Measurements from ENCODE around the gene LRRC45.

LRRC45 gene

DNA sequence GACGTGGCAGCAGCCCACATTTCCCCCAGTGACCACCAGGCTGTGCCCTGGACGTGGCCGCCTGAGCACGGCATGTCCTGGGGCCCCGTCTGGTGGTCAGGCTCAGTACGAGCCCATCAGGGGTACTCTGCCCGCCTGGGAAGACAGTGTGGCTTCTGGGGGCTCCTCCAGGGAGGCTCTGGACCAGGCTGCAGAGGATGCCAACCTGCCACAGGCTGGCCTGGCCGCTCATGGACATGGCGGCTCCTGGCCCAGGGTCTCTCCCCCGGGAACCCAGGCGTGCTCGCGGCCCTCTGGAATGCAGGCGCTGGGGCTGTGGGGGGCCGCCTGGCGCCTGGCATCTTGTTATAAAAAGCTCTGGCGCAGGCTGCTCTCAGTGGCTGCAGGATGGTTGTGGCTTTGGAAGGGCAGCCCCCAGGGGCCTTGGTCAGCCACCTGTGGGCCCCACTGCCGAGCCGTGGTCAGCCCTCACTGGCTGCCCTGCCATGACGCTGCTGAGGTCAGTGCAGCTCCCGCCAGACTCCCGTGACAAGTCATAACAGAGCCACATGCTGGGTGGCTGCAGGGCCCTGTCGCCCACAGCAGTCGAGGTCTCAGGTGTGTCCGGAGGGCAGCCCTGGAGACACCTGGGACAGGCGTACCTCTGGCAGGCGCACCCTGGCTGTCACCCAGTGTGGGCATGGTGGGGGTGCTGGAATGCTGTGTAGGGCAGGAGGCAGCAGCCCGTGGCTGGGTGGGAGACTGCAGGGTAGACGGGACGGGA lies 15.4 kb upstream of the LRRC45 start:
- no peak for DNase-seq (ENCODE audit: low read depth)

DNA sequence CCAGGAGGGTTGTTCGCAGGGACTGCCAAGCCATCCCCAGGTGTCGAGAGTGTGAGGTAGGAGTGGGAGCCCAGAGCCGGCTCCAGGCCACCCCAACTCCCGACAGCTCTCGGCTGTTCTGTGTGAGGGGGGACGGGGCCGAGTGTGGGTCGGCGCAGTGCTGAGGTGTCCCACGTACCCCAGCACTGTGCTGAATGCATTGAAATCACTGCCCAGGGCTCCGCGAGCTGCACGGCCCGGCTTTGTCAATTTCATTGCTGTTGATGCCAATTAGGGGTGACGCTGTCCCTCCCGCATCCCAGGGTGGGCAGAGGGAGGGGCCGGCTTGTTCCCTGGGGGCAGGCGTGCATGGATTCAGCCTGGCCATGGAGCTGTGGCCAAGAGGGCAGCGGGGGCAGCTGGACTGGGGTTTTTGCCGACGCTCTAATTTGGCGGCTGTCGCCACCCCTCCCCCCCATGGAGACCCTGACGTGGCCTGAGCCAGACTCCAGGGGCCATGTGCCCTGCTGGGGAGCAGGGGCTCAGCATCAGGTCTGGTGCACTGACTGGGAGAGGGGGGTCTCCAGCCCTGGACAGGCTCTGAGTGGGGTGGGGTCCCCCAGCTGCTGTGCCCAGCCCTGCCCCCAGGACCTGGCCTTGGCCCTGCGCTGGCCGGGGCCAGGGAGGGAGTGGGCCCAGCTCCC lies 14.7 kb upstream of the LRRC45 start:
- DNase-seq (ENCODE audit: low read depth) = no peak

DNA sequence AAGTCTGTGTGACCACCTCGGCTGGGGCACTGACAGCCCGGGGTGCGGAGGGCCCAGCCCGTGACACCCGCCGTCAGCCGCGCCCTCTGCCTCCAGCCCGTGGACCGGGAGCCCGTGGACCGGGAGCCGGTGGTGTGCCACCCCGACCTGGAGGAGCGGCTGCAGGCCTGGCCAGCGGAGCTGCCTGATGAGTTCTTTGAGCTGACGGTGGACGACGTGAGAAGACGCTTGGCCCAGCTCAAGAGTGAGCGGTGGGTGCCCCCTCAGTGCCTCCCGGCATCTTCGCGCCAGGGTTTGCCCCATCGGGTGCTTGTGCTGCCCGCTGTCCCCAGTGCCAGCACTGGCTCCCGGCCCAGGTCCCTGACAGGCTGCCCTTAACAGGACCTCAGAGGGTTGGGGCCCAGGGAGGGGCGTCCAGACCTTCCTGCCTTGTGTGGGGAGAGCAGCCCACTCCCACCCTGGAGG lies 14.1 kb upstream of the LRRC45 start:
- no peak for DNase-seq (ENCODE audit: low read depth)

DNA sequence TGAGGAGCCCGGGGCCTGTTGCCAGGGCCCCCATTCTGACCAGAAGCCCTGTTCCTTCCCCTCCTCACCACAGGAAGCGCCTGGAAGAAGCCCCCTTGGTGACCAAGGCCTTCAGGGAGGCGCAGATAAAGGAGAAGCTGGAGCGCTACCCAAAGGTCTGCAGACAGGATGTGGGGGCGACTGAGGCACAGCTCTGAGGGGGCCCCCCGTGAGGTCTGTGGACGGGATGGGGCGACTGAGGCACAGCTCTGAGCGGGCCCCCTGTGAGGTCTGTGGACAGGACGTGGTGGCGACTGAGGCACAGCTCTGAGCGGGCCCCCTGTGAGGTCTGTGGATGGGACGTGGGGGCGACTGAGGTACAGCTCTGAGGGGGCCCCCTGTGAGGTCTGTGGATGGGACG lies 13.7 kb upstream of the LRRC45 start:
- no peak for DNase-seq (ENCODE audit: low read depth)

DNA sequence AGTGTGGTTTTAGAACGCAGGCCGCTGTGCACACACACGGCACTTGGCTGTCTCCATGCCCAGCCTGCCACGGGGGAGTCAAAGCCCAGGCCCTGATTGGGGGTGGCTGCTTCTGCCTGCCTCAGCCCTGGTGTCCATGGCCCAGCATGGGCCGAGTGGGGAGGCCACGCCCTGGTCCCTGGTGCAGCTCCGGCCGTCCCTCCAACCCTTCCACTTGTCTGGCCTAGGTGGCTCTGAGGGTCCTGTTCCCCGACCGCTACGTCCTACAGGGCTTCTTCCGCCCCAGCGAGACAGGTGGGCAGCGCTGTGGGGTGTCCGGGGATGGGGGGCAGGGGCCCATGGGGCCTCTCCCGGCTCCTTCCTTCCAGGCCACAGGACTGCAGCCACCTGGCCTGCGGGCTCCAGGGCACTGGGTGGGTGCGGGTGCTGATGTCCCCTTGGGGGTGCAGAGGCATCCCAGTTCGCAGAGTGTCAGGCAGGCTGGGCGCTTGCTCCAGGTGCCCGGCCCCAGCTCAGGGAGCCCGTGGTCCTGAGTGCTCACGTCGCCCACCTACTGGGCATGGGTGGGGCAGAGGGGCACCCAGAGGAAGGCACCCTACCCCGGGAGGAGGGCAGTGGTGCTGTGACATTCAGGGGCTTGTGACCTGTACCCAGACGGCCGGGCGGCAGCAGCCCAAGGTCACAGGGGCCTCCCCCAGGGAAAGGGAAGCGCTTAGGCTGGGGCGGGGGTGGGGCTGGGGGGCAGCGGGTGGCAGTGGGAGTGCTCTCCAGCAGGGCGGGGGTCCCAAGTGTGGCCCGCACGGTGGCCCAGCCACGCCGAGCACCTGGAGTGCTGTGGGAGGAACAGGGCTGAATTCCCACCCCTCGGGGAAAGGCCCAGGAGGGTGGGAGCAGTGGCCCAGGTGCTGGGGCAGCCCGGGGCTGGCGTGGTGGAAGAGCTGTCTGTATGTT lies 12.3 kb upstream of the LRRC45 start:
- DNase-seq (ENCODE audit: low read depth) = no peak

DNA sequence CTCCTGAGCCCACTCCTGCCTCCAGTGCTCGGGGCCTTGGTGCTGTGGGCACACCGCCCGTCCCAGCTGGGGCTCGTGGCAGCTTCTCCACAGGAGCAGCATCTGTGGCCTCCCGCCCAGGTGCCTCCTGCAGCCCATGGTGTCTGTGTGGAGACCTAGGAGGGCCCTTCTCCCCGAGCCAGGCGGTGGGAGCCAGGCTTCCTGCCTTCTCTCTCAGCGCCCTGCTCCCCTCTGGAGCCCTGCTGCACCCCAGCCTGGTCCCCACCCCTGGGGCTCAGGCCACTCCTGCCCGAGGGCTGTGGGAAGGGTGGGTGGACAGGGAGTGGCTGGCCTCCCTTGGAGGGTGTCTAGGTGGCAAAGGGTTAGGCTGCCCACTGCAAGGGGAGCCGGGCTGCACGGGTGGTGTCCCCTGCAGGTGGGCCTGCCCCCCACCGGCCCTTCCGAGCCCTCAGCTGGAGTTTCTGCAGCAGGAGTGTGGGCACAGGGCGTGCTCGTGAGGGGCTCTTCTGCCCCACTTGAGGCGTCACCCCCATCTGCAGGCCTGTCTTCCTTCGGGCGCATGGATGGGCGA lies 11.4 kb upstream of the LRRC45 start:
- no peak for DNase-seq (ENCODE audit: low read depth)

DNA sequence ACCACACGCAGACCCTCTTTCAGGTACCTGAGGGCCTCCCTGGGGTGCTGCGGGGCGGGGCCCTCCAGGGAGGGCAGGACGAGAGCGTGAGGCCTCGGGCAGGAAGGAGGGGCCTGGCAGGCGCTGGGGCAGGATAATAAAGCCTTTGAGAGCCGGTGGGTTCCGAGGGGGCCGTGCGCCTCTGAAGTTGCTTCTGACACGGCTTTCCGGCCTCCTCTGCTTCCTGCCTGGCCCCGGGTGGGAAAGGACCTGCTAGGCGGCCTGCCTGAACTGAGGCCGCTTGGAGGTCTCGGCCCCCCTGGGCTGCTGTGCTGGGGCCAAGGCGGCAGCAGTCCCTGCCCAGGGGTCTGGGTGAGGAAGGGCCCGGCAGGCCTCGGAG lies 10.9 kb upstream of the LRRC45 start:
- DNase-seq (ENCODE audit: low read depth) = no peak

DNA sequence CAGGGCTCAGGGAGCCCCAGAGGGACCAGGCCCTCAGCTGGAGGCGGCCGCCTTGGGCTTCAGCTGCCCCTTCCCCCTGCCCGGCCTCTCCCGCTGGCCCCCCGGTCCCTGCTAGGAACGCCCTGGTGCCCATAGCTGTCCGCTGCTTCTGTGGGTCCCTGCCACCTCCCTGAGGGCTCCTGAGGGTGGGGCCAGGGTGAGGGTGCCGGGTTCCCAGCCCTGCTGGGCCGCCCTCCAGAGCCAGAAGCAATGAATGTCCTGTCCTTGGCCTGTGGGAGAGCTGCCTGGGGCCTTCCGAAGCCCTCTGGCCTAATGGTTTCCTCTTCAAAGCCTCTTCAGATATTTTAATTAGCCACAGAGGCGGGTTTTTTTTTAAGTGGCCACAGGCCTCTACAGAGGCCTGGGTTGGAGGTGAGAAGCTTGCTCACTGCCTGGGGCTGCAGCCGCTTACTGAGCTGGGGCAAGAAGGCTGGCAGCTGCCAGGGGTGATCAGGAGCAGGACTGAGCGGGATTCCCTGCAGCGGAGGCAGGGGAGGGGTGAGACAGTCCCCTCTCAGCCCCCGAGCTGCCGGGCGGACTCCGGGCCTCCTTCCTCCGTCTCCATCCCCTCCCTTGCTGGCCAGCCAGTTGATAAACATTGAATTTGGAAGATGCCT lies 10.3 kb upstream of the LRRC45 start:
- no peak for DNase-seq (ENCODE audit: low read depth)

DNA sequence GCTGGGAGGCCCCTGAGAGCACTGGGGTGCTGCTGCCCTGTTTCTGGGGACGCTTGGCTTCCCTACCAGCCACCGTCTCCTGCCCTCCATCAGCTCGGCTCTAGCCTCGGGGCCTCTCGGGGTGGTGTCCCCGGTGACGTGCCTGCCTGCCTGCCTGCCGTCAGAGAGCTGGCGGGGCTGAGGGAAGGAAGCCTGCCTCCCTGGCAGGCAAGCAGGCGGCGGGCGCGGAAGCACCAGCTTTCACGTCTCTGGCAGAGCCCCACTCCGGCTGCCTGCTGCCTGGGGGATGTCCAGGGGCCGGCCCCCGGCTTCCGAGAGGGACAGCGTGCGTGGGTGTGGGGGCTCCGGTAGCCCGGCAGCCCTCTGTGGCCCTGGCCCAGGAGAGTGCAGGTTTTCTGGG lies 9.8 kb upstream of the LRRC45 start:
- no peak for DNase-seq (ENCODE audit: low read depth)

DNA sequence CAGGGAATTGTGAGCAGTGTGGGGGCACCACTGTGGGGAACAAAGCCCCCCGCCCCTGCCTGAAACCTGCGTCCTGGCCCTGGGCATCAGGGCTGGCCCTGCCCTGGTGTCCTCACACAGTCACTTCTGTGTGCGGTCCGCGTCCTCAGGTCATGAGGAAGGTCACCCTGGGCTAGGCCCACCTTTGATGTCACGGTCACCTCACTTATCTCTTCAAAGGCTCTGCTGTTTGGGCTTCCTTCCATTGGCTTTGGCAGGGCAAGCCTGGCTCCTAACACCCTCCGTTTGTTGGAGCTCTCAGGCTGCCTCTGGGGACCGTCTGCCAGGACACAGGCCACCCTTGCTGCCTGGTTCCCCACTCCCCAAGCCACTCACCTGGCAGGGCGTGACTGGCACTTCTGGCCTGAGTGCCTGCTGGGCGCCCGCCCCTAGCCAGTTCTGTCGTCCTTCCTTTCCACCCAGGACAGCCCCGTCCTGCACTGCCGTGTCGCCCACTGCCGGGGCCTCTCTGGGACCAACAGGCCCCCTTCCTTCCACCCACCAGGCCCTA lies 9.3 kb upstream of the LRRC45 start:
- DNase-seq (ENCODE audit: low read depth) = no peak

DNA sequence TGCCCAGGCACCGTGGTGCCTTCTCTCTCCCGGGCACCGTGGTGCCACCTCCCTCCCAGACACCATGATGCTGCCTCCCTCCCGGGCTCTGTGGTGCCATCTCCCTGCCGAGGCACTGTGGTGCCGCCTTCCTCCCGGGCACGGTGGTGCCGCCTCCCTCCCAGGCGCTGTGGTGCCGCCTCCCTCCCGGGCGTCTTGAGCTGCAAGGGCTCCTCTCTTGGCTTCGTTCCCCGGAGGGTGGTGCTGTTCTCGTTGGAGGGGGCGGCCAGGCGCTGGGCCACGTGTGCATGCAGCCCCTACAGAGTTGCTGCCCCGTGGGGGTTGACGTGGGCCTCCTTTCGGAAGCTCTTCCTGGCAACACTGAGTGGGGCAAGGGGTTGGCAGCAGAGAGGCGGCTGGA lies 8.7 kb upstream of the LRRC45 start:
- DNase-seq (ENCODE audit: low read depth) = no peak

DNA sequence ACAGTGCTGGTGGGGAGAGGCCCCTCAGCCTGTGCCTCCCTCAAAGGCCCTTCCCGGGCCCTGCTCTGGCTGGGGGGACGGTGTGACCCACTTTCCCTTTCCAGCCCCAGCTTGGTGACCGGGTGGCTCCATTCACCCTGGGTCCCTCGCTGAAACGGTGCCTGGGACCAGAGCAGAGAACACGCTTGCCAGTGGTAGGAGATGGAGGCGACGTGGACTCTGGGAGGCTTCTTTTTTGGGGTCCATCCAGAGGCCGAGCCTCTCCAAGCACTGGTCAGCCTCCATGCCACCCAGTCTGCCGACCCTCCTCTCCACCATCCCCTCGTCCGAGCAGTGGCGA lies 8.2 kb upstream of the LRRC45 start:
- DNase-seq (ENCODE audit: low read depth) = no peak

DNA sequence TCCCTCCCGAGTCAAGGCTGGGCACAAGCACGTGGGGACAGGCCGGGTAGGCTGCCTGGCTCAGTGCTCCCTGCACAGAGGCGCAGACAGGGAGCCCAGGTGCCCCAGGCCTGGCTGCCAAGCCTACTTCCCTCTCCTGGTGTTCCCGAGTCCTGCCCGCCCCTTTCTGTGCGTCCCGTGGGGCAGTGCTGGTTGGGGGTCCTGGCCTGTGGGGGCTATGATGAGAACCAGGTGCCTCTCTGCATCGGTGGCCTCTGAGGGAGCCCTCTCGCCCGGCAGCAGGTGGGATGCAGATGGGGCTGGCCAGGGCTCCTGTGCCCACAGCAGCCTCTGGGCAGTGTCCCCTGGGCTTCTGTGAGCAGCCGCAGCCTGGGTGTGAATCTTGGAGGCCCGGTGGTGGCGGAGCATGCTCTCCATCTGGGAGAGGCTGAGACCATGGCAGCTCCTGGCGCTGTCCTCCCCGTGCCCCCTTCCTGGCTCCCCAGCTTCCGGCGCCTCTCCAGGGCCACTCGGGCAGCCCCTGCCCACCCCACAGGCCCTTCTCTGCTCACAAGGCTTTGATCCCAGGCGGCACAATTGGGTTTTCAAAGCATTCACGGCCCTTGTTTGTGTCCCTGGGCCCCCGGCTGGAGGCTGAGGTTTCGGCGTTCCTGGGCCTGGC lies 7.7 kb upstream of the LRRC45 start:
- DNase-seq (ENCODE audit: low read depth) = no peak

DNA sequence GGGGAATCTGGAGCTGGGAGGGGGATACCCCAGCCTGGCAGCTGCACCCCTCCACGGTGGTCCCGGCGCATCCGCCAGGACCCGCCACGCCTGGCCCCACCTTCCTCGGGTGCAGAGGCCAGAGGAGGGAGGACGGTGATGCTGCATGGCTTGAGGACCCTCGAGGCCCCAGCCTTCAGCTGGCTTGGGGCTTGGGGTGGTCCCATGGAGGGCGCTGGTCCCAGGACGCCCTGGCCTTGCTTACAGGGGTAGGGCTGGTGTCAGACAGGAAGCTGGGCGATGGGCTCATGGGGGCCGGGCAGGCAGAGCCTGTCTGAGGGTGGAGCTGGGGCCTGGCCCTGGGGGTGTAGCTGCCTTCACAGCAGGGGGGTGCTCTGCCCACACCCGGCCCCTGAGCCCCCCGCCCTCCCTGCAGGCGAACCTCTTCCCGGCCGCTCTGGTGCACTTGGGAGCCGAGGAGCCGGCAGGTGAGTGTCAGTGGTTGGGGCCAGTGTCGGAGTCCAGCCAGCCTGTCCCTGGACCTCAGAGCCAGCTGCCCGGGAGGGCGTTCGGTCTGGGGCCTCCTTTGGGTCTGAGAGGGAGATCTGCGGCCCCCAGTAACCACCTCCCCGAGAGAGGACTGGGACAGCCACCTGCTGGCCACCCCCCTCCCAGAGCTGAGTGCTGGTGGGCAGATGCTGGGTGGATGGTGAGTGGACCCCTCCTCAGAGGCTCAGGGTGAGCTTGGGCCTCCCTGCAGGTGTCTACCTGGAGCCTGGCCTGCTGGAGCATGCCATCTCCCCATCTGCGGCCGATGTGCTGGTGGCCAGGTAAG lies 6.8 kb upstream of the LRRC45 start:
- no peak for DNase-seq (ENCODE audit: low read depth)

DNA sequence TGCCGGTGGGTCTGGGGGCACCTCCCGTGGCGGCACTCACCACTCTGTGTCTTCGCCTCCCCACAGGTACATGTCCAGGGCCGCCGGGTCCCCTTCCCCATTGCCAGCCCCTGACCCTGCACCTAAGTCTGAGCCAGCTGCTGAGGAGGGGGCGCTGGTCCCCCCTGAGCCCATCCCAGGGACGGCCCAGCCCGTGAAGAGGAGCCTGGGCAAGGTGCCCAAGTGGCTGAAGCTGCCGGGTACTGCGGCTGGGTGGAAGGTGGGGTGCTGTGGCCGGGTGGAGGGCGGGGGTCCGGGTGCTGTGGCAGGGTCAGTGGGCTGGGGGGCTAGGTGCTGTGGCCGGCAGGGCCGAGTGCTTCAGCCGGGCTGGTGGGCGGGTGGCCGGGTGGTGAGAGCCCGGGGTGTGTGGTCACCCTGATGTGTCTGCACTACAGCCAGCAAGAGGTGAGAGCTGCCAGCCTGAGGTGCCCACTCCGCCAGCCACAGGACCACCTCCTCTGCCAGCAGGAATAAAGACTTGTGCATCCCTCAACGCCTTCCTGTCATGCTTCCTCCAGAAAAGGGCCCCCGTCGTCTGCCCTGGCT lies 6.1 kb upstream of the LRRC45 start:
- DNase-seq (ENCODE audit: low read depth) = no peak

DNA sequence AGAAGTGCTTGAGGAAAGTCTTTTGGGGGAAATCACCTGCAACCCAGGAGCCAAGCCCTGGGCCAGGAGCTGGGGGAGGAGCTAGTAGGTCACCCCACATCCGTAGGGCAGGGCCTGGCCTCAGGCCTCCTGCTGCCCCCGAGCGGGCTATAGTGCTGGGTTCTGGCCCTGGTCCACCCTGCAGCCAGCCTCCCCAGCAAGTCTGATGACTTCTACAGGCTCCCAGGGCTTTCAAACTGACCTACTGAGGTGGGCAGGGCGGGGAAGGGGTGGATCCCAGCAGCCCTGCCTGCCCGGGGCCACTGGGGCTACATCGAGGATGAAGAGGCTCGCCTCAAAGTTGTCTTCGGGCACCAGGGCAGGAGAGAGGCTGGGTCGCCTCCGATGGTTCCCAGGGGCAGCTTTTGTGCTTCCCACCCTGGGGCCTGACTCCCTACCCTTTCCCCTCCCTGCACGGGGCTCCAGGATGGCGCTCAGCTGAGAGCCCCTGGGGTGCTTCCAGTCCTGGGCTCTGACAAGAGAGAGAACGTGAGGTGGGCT lies 5.4 kb upstream of the LRRC45 start:
- no peak for DNase-seq (ENCODE audit: low read depth)

DNA sequence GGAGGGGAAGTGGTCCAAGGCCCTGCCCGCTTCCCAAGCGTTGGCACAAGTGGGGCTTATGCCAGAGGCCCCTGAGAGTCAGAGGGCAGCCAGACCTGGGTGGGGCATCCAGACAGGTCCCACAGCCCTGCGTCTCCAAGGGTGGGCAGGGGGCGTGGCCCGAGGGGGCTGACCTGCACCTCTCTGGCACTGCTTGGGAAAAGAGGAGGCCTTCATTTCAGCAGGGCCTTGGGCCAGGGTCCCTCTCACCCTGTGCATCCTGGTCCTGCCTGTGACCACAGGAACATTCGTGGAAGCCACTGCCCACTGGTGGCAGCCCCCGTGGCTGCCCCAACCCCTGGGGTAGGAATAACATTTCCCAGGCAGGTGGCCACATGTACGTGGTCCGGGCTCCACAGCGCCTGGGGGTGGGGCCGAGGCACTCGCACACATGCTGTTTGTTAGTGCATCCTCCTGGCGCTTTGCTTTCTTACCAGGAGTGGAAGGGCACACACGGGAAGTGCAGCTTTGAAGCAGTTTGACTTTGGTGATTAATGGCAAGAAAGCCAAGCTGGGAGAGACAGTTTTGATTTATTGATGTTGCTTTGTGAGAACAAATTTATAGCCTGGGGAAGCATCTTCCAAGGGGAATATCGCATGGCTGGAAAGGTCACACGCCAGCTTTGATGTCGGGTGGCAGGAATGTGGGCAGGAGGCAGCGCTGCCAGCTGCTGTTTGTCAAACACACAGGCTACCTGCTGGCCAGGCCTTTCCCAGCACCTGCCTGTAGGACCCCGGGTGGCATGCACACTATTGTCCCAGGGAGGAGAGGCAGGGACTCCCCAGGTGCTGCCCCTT lies 4.7 kb upstream of the LRRC45 start:
- DNase-seq (ENCODE audit: low read depth) = no peak

DNA sequence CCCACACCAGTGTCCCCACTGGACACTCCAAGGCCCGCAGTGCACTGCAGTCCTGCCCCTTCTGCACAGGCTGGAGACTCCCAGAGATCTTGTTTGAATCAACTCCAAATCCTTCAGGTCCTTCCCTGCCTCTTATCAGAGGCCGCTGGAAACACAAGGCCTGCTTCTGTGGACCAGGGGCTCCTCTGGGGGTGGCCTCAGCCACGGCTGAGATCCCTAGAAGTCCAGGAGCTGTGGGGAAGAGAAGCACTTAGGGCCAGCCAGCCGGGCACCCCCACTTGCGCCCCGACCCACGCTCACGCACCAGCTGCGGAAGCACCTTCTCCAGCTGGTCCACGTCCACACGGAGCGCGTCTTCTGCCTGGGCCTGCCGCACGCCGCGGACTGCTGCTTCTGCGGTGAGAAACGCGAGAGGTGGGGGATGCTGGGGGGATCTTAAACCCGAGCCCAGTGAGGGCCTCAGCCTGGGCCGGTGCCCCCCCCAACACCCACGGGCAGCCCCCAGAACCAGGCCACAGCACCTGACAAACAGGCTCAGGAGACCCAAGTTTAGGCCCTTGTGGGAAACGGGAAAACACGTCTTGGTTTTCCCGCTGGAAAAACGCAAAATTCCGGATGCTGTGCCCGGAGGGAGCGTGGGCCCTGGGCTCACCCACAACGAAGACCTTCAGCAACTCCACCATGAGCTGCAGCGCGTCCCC lies 4.0 kb upstream of the LRRC45 start:
- DNase-seq (ENCODE audit: low read depth) = no peak

Data from stimulated activated CD8-positive, alpha-beta memory T cell treated with anti-CD3 and anti-CD28 coated beads, Interleukin-4, amount 100 ng/mL, for 24 hours (primary cell).